Skin of body (tissue), 2 donors: ENCODE data around the gene CAMK2G. TPM values are rescaled to one million over a fixed set of nuclear protein-coding genes. Genes with fewer than 3 reads are reported as not detected.

Experiments
- DNase-seq: peaks from one replicate; lab custom pipeline; 2025; lab: John Stamatoyannopoulos, UW
- total RNA-seq: library from RNA; depleted of rRNA; stranded (reverse); fragments of >200 nt; gene quantifications from one replicate; pipeline ENCODE4 v1.2.3, GENCODE V29; 2014

Gene CAMK2G
- total RNA-seq, 1 donor from 2014 or later = 19.2 TPM

- DNase-seq = no peak
These were observed 9.3 kb downstream of the CAMK2G start for GRCh38 chr10:73865107-73865458.

GRCh38 chr10:73864229-73864628 lies 10.1 kb downstream of the CAMK2G start:
- DNase-seq = no peak

- no peak for DNase-seq
These were observed 11.1 kb downstream of the CAMK2G start for GRCh38 chr10:73863039-73863817.

- DNase-seq = no peak
These were observed 12.3 kb downstream of the CAMK2G start for GRCh38 chr10:73862011-73862410.

GRCh38 chr10:73859784-73860491 lies 14.4 kb downstream of the CAMK2G start:
- DNase-seq = no peak

GRCh38 chr10:73859428-73859783 lies 14.9 kb downstream of the CAMK2G start:
- no peak for DNase-seq

GRCh38 chr10:73858750-73859427 lies 15.5 kb downstream of the CAMK2G start:
- no peak for DNase-seq

- no peak for DNase-seq
These were observed 16.2 kb downstream of the CAMK2G start for GRCh38 chr10:73858013-73858708.

GRCh38 chr10:73857446-73857845 lies 16.9 kb downstream of the CAMK2G start:
- no peak for DNase-seq

- no peak for DNase-seq
These were observed 18.1 kb downstream of the CAMK2G start for GRCh38 chr10:73856261-73856660.

- no peak for DNase-seq
These were observed 18.9 kb downstream of the CAMK2G start for GRCh38 chr10:73855413-73855812.

GRCh38 chr10:73854310-73854709 lies 20.0 kb downstream of the CAMK2G start:
- no peak for DNase-seq

- DNase-seq = no peak
These were observed 21.2 kb downstream of the CAMK2G start for GRCh38 chr10:73853196-73853595.

- DNase-seq = peak; percentile 84
These were observed 23.4 kb downstream of the CAMK2G start for GRCh38 chr10:73850863-73851461.

- DNase-seq = no peak
These were observed 24.1 kb downstream of the CAMK2G start for GRCh38 chr10:73850211-73850610.

GRCh38 chr10:73848821-73849489 lies 25.4 kb downstream of the CAMK2G start:
- DNase-seq = peak; percentile 57

- no peak for DNase-seq
These were observed 27.3 kb downstream of the CAMK2G start for GRCh38 chr10:73847031-73847430.

GRCh38 chr10:73843261-73843660 lies 31.1 kb downstream of the CAMK2G start:
- DNase-seq = no peak

- DNase-seq = no peak
These were observed 32.0 kb downstream of the CAMK2G start for GRCh38 chr10:73842349-73842748.

GRCh38 chr10:73841526-73842285 lies 32.6 kb downstream of the CAMK2G start:
- no peak for DNase-seq
